ENCODE data around the gene NR1H2.

The NR1H2 gene

GRCh38 chr19:50427318-50427925, 51.2 kb downstream of the NR1H2 start:
- no peak for DNase-seq

GRCh38 chr19:50427997-50428425, 51.8 kb downstream of the NR1H2 start:
- DNase-seq = no peak

- no peak for DNase-seq
Observed at GRCh38 chr19:50428772-50429463, 52.7 kb downstream of the NR1H2 start.

GRCh38 chr19:50430888-50431342, 54.7 kb downstream of the NR1H2 start:
- no peak for DNase-seq

GRCh38 chr19:50431343-50432220, 55.3 kb downstream of the NR1H2 start:
- DNase-seq = peak; percentile 41

- no peak for DNase-seq
Observed at GRCh38 chr19:50432221-50433028, 56.2 kb downstream of the NR1H2 start, which contains the start of gene MYBPC2. MYBPC2 (plus strand) TSS chr19:50432892; CDS start chr19:50432954, 62 bp downstream.

Measured in NCI-H510A treated with DMSO at 0.1 percent for 48 hours (cell line).